CD4-positive, alpha-beta T cell (primary cell): ENCODE results near the gene NFE2. TPM values are rescaled to one million over a fixed set of nuclear protein-coding genes. Genes with fewer than 3 reads are reported as not detected.
A peak's percentile ranks its signal among the peaks of the same experiment; 100 is the strongest.

Experiments
- ATAC-seq: fragments of 200-7000 bp; cut with Tn5 transposase; one replicate; pipeline ENCODE4 v1.10.0; 2022; ENCODE audit warnings: mild to moderate bottlenecking; ENCODE audit not compliant: poor library complexity
- CTCF ChIA-PET: fragments of 350-600 bp; sonication (Branson Sonifier 250); formaldehyde crosslinking; loops from one replicate; lab custom pipeline; 2021; ENCODE audit warnings: antibody characterized with exemption, inconsistent platforms; lab: Charles Lee
- POLR2A ChIA-PET: fragments of 350-600 bp; sonication (Branson Sonifier 250); formaldehyde crosslinking; loops from one replicate; lab custom pipeline; 2021; ENCODE audit warnings: antibody characterized with exemption, inconsistent platforms; lab: Charles Lee
- DNase-seq, 14 experiments: peaks; one replicate each; pipeline ENCODE4 v3.0.0-alpha.2; 2013 to 2020; ENCODE audit warnings: mixed read lengths in 2 of 14
- H3K27ac ChIP-seq, 2 donors: one replicate each; pipeline versions ENCODE4 v1.5.1 to v1.7.0; 2013; ENCODE audit warnings: low read length in 2 of 2, low read depth in 1 of 2, mild to moderate bottlenecking in 1 of 2
- H3K27me3 ChIP-seq, 2 experiments: 1 replicate in 1 of 2; 2 replicates in 1 of 2; pipeline versions ENCODE4 v1.6.1 to v1.7.0; 2013; ENCODE audit warnings: low read length in 2 of 2, control low read depth in 1 of 2, mild to moderate bottlenecking in 1 of 2, moderate library complexity in 1 of 2; ENCODE audit not compliant: insufficient read depth in 2 of 2, control insufficient read depth in 1 of 2
- H3K36me3 ChIP-seq: one replicate; pipeline ENCODE4 v1.6.1; 2013; ENCODE audit warnings: low read length, control low read depth; ENCODE audit not compliant: insufficient read depth
- H3K4me1 ChIP-seq: one replicate; pipeline ENCODE4 v1.6.1; 2013; ENCODE audit warnings: low read length, control low read depth; ENCODE audit not compliant: insufficient read depth
- H3K4me3 ChIP-seq: one replicate; pipeline ENCODE4 v1.5.1; 2013; ENCODE audit warnings: mild to moderate bottlenecking, low read length, moderate library complexity
- H3K9me3 ChIP-seq, 2 experiments: 1 replicate in 1 of 2; 2 replicates in 1 of 2; pipeline versions ENCODE4 v1.6.1 to v1.7.0; 2013; ENCODE audit warnings: low read length in 2 of 2, mild to moderate bottlenecking in 2 of 2, control low read depth in 1 of 2, moderate library complexity in 1 of 2; ENCODE audit not compliant: control insufficient read depth in 1 of 2, insufficient read depth in 1 of 2
- H3K27ac Mint-ChIP-seq: one replicate; pipeline ENCODE4 v1.8.0; 2020; ENCODE audit warnings: mixed read lengths
- H3K27me3 Mint-ChIP-seq: one replicate; pipeline ENCODE4 v1.8.0; 2021; ENCODE audit warnings: mixed read lengths
- H3K36me3 Mint-ChIP-seq: one replicate; pipeline ENCODE4 v1.8.0; 2021; ENCODE audit warnings: low read depth, mixed read lengths
- H3K4me1 Mint-ChIP-seq: one replicate; pipeline ENCODE4 v1.8.0; 2021; ENCODE audit warnings: low read depth, mixed read lengths
- H3K4me3 Mint-ChIP-seq: one replicate; pipeline ENCODE4 v1.8.0; 2020; ENCODE audit warnings: mild to moderate bottlenecking, mixed read lengths
- H3K9me3 Mint-ChIP-seq: one replicate; pipeline ENCODE4 v1.8.0; 2020; ENCODE audit warnings: mixed read lengths
- CTCF ChIP-seq: fragments of 200-600 bp; IDR thresholded peaks from one replicate; pipeline ENCODE4 v1.8.0; 2022; ENCODE audit warnings: antibody characterized with exemption, mild to moderate bottlenecking
- intact Hi-C, 2 experiments: fragments of 100-400 bp; cut with DNase I in 1 of 2; cut with micrococcal nuclease in 1 of 2; formaldehyde crosslinking; loops; one replicate each; pipeline versions ENCODE4 v1.15.1 to v1.9.0; 2023 to 2025; cut with DNase I, micrococcal nuclease
- polyA plus RNA-seq, 2 donors: library from polyadenylated mRNA; unstranded; fragments of 120-200 nt; gene quantifications; one replicate each; pipeline ENCODE4 v1.2.1, GENCODE V29; 2013
- total RNA-seq, 174 experiments: library from RNA in 2 of 174; stranded (reverse) in 2 of 174; gene quantifications; one replicate each; pipeline ENCODE4 v1.2.3 and lab custom pipeline; 2021 to 2026

NFE2 gene
- total RNA-seq (under 1 TPM in 1 of 2 experiments, not detected in 1; 0.20 TPM), total RNA-seq (lab: John Stamatoyannopoulos, UW) (0 to 8.1 (median 1.0) reads per million in 172 experiments)
- 4.5 TPM for polyA plus RNA-seq (2013, experiment 1 of 2)
- polyA plus RNA-seq (2013, experiment 2 of 2): 3.2 TPM

DNA sequence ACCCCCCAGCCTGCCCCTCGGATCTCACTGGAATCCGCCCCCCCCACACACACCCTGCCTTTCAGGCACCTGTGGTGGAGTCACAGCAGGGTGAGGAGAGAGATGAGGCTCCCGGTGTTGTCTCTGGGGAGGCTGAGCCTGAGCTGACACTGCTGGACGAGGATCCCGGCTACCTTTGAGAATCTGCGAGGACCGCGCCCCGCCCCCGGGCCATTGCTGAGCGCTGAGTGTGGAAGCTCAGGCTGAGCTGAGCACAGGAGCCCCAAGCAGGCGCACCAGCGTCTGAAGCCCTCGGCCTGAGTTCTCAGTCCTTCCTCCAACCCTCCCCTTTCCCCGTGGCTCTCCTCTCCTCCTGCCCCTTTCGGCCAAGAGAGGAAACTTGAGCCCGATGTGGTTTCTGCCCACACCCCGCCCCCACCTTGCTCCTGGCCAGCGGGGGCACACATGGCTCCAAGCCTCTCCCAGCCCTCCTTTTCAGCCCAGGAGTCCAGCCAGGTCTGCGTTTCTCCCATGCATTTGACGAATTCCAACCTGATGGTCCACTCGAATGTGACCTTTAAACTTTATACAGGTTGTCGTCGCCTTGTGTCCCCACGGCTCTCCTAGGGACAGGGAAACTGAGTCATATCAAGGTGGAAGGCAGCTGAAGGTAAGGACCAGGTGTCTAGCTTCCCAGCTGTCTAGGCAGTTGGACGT lies at the start of gene NFE2:
TSS of gene NFE2 (minus strand) at position 284 of the 696 bp plus-strand sequence. CDS start 5,767 bp downstream, outside the sequence.
- peak within 1 kb of the TSS; percentile 27 for H3K4me3 ChIP-seq
- H3K27ac ChIP-seq: no peak within 1 kb of the TSS
- H3K4me1 ChIP-seq: peaks cover 35% of the 10 kb centered on the region
- H3K27ac Mint-ChIP-seq: no peak within 1 kb of the TSS
- DNase-seq: peak in 7 of 14 experiments; percentile 16 to 60 (median 39)
- peaks cover 0 to 12% of the 10 kb centered on the region in 2 experiments for H3K9me3 ChIP-seq
- POLR2A ChIA-PET: interaction anchor here (0.9 to 1.4 kb wide), 3 partner anchors 9 to 59 kb away, joined by 3 to 5 read pairs (median 3); partner anchors contain the start of gene HNRNPA1
- no peaks in the 10 kb centered on the region for H3K36me3 ChIP-seq
- peaks cover 61% of the 10 kb centered on the region for H3K27me3 Mint-ChIP-seq
- H3K36me3 Mint-ChIP-seq: no peaks in the 10 kb centered on the region
- intact Hi-C loops: no loop called here
- no peaks in the 10 kb centered on the region for H3K9me3 Mint-ChIP-seq
- H3K27me3 ChIP-seq: peaks cover 27 to 39% of the 10 kb centered on the region in 2 experiments
- H3K4me1 Mint-ChIP-seq: peaks cover 26% of the 10 kb centered on the region
- TF ChIP-seq CTCF: no peak
- CTCF ChIA-PET: interaction anchor here (1.4 kb wide), 1 partner anchor 35 kb away, joined by 3 read pairs; no protein-coding TSS in a partner anchor
- no peak within 1 kb of the TSS for H3K4me3 Mint-ChIP-seq
- ATAC-seq: peak; percentile 59

- H3K4me1 Mint-ChIP-seq: peaks cover 18% of the 10 kb centered on the region
- TF ChIP-seq CTCF: no peak
- no peaks in the 10 kb centered on the region for H3K27me3 Mint-ChIP-seq
- no peak overlapping the region for H3K4me3 Mint-ChIP-seq
- ATAC-seq: no peak
- no peak for DNase-seq
- Histone ChIP-seq H3K9me3 (no peaks in the 10 kb centered on the region), H3K27ac (no peak overlapping the region), H3K4me1 (peaks cover 16% of the 10 kb centered on the region), H3K27me3 (no peaks in the 10 kb centered on the region), H3K36me3 (peaks cover 63% of the 10 kb centered on the region), H3K4me3 (no peak overlapping the region)
- peaks cover 77% of the 10 kb centered on the region for H3K36me3 Mint-ChIP-seq
- POLR2A ChIA-PET: interaction anchor here (1.0 kb wide), 1 partner anchor 69 kb away, joined by 3 read pairs; the partner anchor contains the start of genes CBX5 and HNRNPA1
- H3K27ac Mint-ChIP-seq: no peak overlapping the region
- no peaks in the 10 kb centered on the region for H3K9me3 Mint-ChIP-seq
- intact Hi-C loops: no loop called here
- CTCF ChIA-PET: interaction anchor here (0.5 to 1.6 kb wide), 3 partner anchors 13 to 56 kb away, joined by 3 to 5 read pairs (median 3); no protein-coding TSS in a partner anchor
Observed at GRCh38 chr12:54349679-54350078, 48.9 kb upstream of the NFE2 start.

- no peaks in the 10 kb centered on the region for H3K9me3 ChIP-seq
- intact Hi-C loops: no loop called here
- no peak overlapping the region for H3K27ac ChIP-seq
- no peak overlapping the region for H3K27ac Mint-ChIP-seq
- peaks cover 79% of the 10 kb centered on the region for H3K36me3 Mint-ChIP-seq
- POLR2A ChIA-PET: interaction anchor here (1.0 kb wide), 1 partner anchor 69 kb away, joined by 3 read pairs; the partner anchor contains the start of genes CBX5 and HNRNPA1
- H3K27me3 ChIP-seq: no peaks in the 10 kb centered on the region
- H3K27me3 Mint-ChIP-seq: no peaks in the 10 kb centered on the region
- H3K9me3 Mint-ChIP-seq: no peaks in the 10 kb centered on the region
- no peak overlapping the region for H3K4me3 Mint-ChIP-seq
- H3K4me1 Mint-ChIP-seq: peaks cover 18% of the 10 kb centered on the region
- DNase-seq (no peak), ATAC-seq (no peak)
- peaks cover 16% of the 10 kb centered on the region for H3K4me1 ChIP-seq
- H3K4me3 ChIP-seq: no peak overlapping the region
- CTCF ChIA-PET: interaction anchor here (1.1 to 1.8 kb wide), 3 partner anchors 13 to 56 kb away, joined by 3 to 5 read pairs (median 4); no protein-coding TSS in a partner anchor
- TF ChIP-seq CTCF: no peak
- H3K36me3 ChIP-seq: peaks cover 64% of the 10 kb centered on the region
Observed at GRCh38 chr12:54349036-54349435, 48.2 kb upstream of the NFE2 start.
